Neural cell (in vitro differentiated cells): ENCODE data around the gene MAP7D1. TPM values are rescaled to one million over a fixed set of nuclear protein-coding genes. Genes with fewer than 3 reads are reported as not detected.
A peak's percentile ranks its signal among the peaks of the same experiment; 100 is the strongest.

Experiments used
- H2AFZ ChIP-seq: fragments of 200-600, 300-800 bp; sonication (generic), shearing (Covaris generic); 2 replicates; pipeline ENCODE4 v1.6.0; 2014; ENCODE audit warnings: low read depth, mild to moderate bottlenecking, antibody characterized with exemption, low read length, moderate library complexity
- H3F3A ChIP-seq: fragments of 200-600 bp; shearing (Covaris generic); 2 replicates; pipeline ENCODE4 v1.6.1; 2016; ENCODE audit warnings: mild to moderate bottlenecking, moderate library complexity, mixed read lengths, antibody characterized with exemption, low read length; ENCODE audit not compliant: insufficient read depth, poor library complexity, severe bottlenecking
- H3K27ac ChIP-seq: fragments of 200-600, 300-800 bp; sonication (generic), shearing (Covaris generic); 2 replicates; pipeline ENCODE4 v1.5.1; 2014; ENCODE audit warnings: mild to moderate bottlenecking, low read length, moderate library complexity
- H3K27me3 ChIP-seq: fragments of 300-800, 200-600 bp; sonication (generic), shearing (Covaris generic); 2 replicates; pipeline ENCODE4 v1.6.0; 2014; ENCODE audit warnings: mild to moderate bottlenecking, low read depth, low read length, moderate library complexity; ENCODE audit not compliant: insufficient read depth
- H3K36me3 ChIP-seq: fragments of 300-800, 200-600 bp; sonication (generic), shearing (Covaris generic); 2 replicates; pipeline ENCODE4 v1.5.1; 2014; ENCODE audit warnings: mild to moderate bottlenecking, antibody characterized with exemption, low read length, moderate library complexity; ENCODE audit not compliant: insufficient read depth
- H3K4me2 ChIP-seq: fragments of 300-800, 200-600 bp; sonication (generic), shearing (Covaris generic); 2 replicates; pipeline ENCODE4 v1.6.0; 2014; ENCODE audit warnings: mild to moderate bottlenecking, low read length
- H3K4me3 ChIP-seq: fragments of 300-800, 200-600 bp; sonication (generic), shearing (Covaris generic); 2 replicates; pipeline ENCODE4 v1.5.1; 2014; ENCODE audit warnings: mild to moderate bottlenecking, low read length, moderate library complexity
- H3K79me2 ChIP-seq: fragments of 200-600 bp; shearing (Covaris generic); replicated peaks from 2 replicates; pipeline ENCODE4 v1.6.0; 2014; ENCODE audit warnings: mild to moderate bottlenecking, low read length, moderate library complexity; ENCODE audit not compliant: insufficient read depth
- H3K9ac ChIP-seq: fragments of 300-800, 200-600 bp; sonication (generic), shearing (Covaris generic); 2 replicates; pipeline ENCODE4 v1.6.1; 2016; ENCODE audit warnings: mild to moderate bottlenecking, low read length, mixed read lengths
- H3K9me2 ChIP-seq: fragments of 200-600 bp; shearing (Covaris generic); 2 replicates; pipeline ENCODE4 v1.6.1; 2016; ENCODE audit warnings: mild to moderate bottlenecking, low read length, mixed read lengths; ENCODE audit not compliant: insufficient read depth
- H3K9me3 ChIP-seq: fragments of 200-600, 300-800 bp; sonication (generic), shearing (Covaris generic); 2 replicates; pipeline ENCODE4 v1.6.1; 2016; ENCODE audit warnings: mild to moderate bottlenecking, mixed run types, low read length, moderate library complexity, mixed read lengths
- H4K20me1 ChIP-seq: fragments of 200-600 bp; shearing (Covaris generic); 2 replicates; pipeline ENCODE4 v1.6.1; 2016; ENCODE audit warnings: mild to moderate bottlenecking, mixed run types; ENCODE audit not compliant: insufficient read depth
- EP300 ChIP-seq: fragments of 450-650 bp; conservative IDR thresholded peaks from 2 replicates; pipeline ENCODE4 v1.6.1; 2014; ENCODE audit warnings: antibody characterized with exemption, mild to moderate bottlenecking, moderate library complexity; ENCODE audit not compliant: poor library complexity, severe bottlenecking
- EZH2 ChIP-seq: fragments of 200-600, 300-800 bp; shearing (Covaris generic), sonication (generic); IDR thresholded peaks from 2 replicates; pipeline ENCODE4 v1.6.1; 2014; ENCODE audit warnings: antibody characterized with exemption, low read length, borderline replicate concordance, mild to moderate bottlenecking; ENCODE audit not compliant: insufficient read depth, poor library complexity, severe bottlenecking
- MXI1 ChIP-seq: fragments of 450-650 bp; conservative IDR thresholded peaks from 2 replicates; pipeline ENCODE4 v1.6.1; 2014; ENCODE audit warnings: antibody characterized with exemption, mild to moderate bottlenecking; ENCODE audit not compliant: poor library complexity, severe bottlenecking
- POLR2AphosphoS5 ChIP-seq: IDR thresholded peaks from 2 replicates; pipeline ENCODE4 v1.6.1; 2012
- RAD21 ChIP-seq: fragments of 450-650 bp; conservative IDR thresholded peaks from 2 replicates; pipeline ENCODE4 v1.6.1; 2014; ENCODE audit warnings: antibody characterized with exemption, mild to moderate bottlenecking, moderate library complexity
- SMC3 ChIP-seq: fragments of 450-650 bp; conservative IDR thresholded peaks from 2 replicates; pipeline ENCODE4 v1.6.1; 2014; ENCODE audit warnings: antibody characterized with exemption, mild to moderate bottlenecking, moderate library complexity; ENCODE audit not compliant: poor library complexity
- TAF1 ChIP-seq: IDR thresholded peaks from 2 replicates; pipeline ENCODE4 v1.6.1; 2012; ENCODE audit warnings: low read depth
- polyA plus RNA-seq: library from polyadenylated mRNA; depleted of rRNA; stranded (reverse); fragments of >200 nt; gene quantifications from 2 replicates; pipeline ENCODE4 v1.2.3, GENCODE V29; 2014
- TF ChIP-seq, protein P1 (sequence below): fragments of 450-650 bp; IDR thresholded peaks from 2 replicates; pipeline ENCODE4 v1.5.1; 2014; ENCODE audit warnings: antibody characterized with exemption, mild to moderate bottlenecking, moderate library complexity; ENCODE audit not compliant: poor library complexity, severe bottlenecking
- TF ChIP-seq, protein P2 (sequence below): IDR thresholded peaks from 2 replicates; pipeline ENCODE4 v1.6.1; 2012; ENCODE audit warnings: borderline replicate concordance

The MAP7D1 gene
- polyA plus RNA-seq, 1 donor from 2014 or later = 142 TPM

DNA sequence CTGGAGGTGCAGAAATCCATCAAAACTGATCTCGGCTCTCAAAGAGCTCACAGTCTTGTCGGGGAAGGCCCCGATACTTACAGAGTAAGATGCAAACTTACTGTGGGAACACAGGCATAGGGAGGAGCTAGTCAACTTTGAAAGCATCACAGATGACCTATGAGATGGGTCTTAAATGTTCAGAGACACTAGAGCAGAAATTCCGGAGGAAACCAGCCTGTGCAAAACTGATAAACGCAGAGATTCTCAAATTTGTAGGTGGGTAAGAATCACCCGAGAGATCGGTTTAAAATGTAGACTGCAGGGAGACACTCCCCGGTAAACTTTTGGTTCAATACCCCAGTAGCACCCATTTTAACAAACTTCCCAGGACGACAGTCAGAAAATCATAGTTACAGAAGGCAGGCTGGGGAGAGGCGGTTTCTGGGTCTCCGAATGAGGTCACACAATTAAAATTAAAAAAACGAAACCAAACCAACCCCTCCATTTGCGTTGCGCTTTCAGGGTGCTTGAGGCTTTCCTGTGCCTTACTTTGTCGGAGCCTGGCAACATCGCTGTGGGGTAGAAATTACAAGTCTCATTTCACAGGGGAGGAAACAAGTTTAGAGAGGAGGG lies 67.5 kb downstream of the MAP7D1 start:
- Histone ChIP-seq H3K9ac (peak overlapping the region; percentile 87), H2AFZ (peak overlapping the region; percentile 97), H4K20me1 (peaks cover 9% of the 10 kb centered on the region), H3F3A (peaks cover 5% of the 10 kb centered on the region), H3K9me2 (no peaks in the 10 kb centered on the region), H3K27me3 (no peaks in the 10 kb centered on the region), H3K36me3 (no peaks in the 10 kb centered on the region), H3K4me3 (peak overlapping the region; percentile 79), H3K79me2 (peaks cover 27% of the 10 kb centered on the region), H3K27ac (peak overlapping the region; percentile 84), H3K4me2 (peak overlapping the region; percentile 74), H3K9me3 (no peaks in the 10 kb centered on the region)
- TF ChIP-seq, protein P1, sequence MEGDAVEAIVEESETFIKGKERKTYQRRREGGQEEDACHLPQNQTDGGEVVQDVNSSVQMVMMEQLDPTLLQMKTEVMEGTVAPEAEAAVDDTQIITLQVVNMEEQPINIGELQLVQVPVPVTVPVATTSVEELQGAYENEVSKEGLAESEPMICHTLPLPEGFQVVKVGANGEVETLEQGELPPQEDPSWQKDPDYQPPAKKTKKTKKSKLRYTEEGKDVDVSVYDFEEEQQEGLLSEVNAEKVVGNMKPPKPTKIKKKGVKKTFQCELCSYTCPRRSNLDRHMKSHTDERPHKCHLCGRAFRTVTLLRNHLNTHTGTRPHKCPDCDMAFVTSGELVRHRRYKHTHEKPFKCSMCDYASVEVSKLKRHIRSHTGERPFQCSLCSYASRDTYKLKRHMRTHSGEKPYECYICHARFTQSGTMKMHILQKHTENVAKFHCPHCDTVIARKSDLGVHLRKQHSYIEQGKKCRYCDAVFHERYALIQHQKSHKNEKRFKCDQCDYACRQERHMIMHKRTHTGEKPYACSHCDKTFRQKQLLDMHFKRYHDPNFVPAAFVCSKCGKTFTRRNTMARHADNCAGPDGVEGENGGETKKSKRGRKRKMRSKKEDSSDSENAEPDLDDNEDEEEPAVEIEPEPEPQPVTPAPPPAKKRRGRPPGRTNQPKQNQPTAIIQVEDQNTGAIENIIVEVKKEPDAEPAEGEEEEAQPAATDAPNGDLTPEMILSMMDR = no peak
- TF ChIP-seq TAF1 (no peak), EP300 (no peak), POLR2AphosphoS5 (no peak), MXI1 (no peak), RAD21 (no peak), EZH2 (no peak)

DNA sequence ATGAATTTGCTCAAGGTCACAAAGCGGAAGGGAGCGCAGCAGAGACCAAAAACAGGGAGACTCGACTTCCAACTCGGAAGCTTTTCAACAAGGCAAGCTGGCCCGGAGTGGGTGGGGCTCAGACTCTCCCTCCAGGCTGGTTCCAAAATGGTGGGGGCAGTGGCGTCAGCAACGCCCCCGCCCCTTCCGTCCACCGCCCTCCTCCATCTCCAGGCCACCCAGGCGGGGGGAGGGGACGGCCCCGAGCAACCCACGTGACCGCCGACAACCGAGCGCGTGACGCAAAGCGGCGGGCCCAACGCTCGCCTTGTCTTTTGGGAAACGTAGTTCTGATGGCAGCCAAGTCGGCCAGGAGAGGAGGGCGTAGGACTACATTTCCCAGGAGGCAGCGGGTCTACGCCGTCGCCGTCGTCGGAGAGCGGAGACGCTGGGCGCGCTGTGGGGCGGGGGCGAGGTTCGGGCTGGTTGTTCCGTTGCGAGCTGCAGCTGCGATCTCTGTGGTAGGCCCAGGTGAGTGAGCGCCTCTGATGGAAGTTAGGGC lies 68.1 kb downstream of the MAP7D1 start, which contains the start of gene THRAP3:
Gene THRAP3 (plus strand): TSS at position 448 of the 541 bp plus-strand sequence. CDS start 58,121 bp downstream, outside the sequence.
- H3K9me3 ChIP-seq = no peaks in the 10 kb centered on the region
- peak within 1 kb of the TSS; percentile 87 for H3K9ac ChIP-seq
- no peaks in the 10 kb centered on the region for H3K9me2 ChIP-seq
- H3K36me3 ChIP-seq = no peaks in the 10 kb centered on the region
- peak within 1 kb of the TSS; percentile 97 for H2AFZ ChIP-seq
- H4K20me1 ChIP-seq = peaks cover 9% of the 10 kb centered on the region
- H3K27ac ChIP-seq = peak within 1 kb of the TSS; percentile 89
- H3K4me2 ChIP-seq = peak within 1 kb of the TSS; percentile 95
- peak within 1 kb of the TSS; percentile 79 for H3K4me3 ChIP-seq
- peaks cover 5% of the 10 kb centered on the region for H3F3A ChIP-seq
- TF ChIP-seq, protein P2, sequence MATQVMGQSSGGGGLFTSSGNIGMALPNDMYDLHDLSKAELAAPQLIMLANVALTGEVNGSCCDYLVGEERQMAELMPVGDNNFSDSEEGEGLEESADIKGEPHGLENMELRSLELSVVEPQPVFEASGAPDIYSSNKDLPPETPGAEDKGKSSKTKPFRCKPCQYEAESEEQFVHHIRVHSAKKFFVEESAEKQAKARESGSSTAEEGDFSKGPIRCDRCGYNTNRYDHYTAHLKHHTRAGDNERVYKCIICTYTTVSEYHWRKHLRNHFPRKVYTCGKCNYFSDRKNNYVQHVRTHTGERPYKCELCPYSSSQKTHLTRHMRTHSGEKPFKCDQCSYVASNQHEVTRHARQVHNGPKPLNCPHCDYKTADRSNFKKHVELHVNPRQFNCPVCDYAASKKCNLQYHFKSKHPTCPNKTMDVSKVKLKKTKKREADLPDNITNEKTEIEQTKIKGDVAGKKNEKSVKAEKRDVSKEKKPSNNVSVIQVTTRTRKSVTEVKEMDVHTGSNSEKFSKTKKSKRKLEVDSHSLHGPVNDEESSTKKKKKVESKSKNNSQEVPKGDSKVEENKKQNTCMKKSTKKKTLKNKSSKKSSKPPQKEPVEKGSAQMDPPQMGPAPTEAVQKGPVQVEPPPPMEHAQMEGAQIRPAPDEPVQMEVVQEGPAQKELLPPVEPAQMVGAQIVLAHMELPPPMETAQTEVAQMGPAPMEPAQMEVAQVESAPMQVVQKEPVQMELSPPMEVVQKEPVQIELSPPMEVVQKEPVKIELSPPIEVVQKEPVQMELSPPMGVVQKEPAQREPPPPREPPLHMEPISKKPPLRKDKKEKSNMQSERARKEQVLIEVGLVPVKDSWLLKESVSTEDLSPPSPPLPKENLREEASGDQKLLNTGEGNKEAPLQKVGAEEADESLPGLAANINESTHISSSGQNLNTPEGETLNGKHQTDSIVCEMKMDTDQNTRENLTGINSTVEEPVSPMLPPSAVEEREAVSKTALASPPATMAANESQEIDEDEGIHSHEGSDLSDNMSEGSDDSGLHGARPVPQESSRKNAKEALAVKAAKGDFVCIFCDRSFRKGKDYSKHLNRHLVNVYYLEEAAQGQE = no peak
- TF ChIP-seq SMC3 (peak; percentile 11), MXI1 (no peak), POLR2AphosphoS5 (peak; percentile 99), EZH2 (no peak), TAF1 (peak; percentile 73), EP300 (peak; percentile 80), RAD21 (peak; percentile 20)
- TF ChIP-seq, protein P1 = no peak
- H3K27me3 ChIP-seq = no peaks in the 10 kb centered on the region
- peaks cover 32% of the 10 kb centered on the region for H3K79me2 ChIP-seq
